ENCODE results near the gene TBP.

GRCh38 chr6:170512249-170512648, 41.9 kb upstream of the TBP start:
- no peak for TF ChIP-seq CTCF (IDR thresholded peaks at IDR 0.05)
- no peak for TF ChIP-seq EZH2 (IDR thresholded peaks at IDR 0.05; ENCODE audit: borderline replicate concordance, insufficient read depth, low read depth, low read length, poor library complexity, severe bottlenecking)

All from B cell (primary cell).